Activated CD4-positive, alpha-beta memory T cell treated with anti-CD3 and anti-CD28 coated beads, Interleukin-2, amount 10 ng/mL, durations not matched to agents 7 days and 5 days (primary cell): ENCODE data around the gene ANKS1A. TPM values are rescaled to one million over a fixed set of nuclear protein-coding genes. Genes with fewer than 3 reads are reported as not detected.

Source experiments
- CTCF ChIA-PET: fragments of 350-600 bp; sonication (Branson Sonifier 250); formaldehyde crosslinking; loops from one replicate; lab custom pipeline; 2021; ENCODE audit warnings: antibody characterized with exemption, inconsistent platforms; lab: Charles Lee
- POLR2A ChIA-PET: fragments of 350-600 bp; sonication (Branson Sonifier 250); formaldehyde crosslinking; loops from one replicate; lab custom pipeline; 2021; ENCODE audit warnings: antibody characterized with exemption; lab: Charles Lee
- DNase-seq: peaks from one replicate; pipeline ENCODE4 v3.0.0-alpha.2; 2020
- H3K27ac Mint-ChIP-seq: one replicate; pipeline ENCODE4 v1.8.0; 2021; ENCODE audit warnings: mild to moderate bottlenecking, mixed read lengths
- H3K27me3 Mint-ChIP-seq: one replicate; pipeline ENCODE4 v1.8.0; 2021; ENCODE audit warnings: mixed read lengths
- H3K36me3 Mint-ChIP-seq: one replicate; pipeline ENCODE4 v1.8.0; 2021; ENCODE audit warnings: low read depth, mixed read lengths
- H3K4me1 Mint-ChIP-seq: one replicate; pipeline ENCODE4 v1.8.0; 2021; ENCODE audit warnings: mixed read lengths
- H3K4me3 Mint-ChIP-seq: one replicate; pipeline ENCODE4 v1.8.0; 2021; ENCODE audit warnings: mild to moderate bottlenecking, mixed read lengths
- H3K9me3 Mint-ChIP-seq: one replicate; pipeline ENCODE4 v1.8.0; 2021; ENCODE audit warnings: mixed read lengths
- total RNA-seq, 2 experiments: library from RNA; stranded (reverse); gene quantifications; one replicate each; pipeline ENCODE4 v1.2.3, GENCODE V29; 2021

ANKS1A gene
- total RNA-seq, 2 experiments from 2014 or later = 8.8 to 9.5 TPM

DNA sequence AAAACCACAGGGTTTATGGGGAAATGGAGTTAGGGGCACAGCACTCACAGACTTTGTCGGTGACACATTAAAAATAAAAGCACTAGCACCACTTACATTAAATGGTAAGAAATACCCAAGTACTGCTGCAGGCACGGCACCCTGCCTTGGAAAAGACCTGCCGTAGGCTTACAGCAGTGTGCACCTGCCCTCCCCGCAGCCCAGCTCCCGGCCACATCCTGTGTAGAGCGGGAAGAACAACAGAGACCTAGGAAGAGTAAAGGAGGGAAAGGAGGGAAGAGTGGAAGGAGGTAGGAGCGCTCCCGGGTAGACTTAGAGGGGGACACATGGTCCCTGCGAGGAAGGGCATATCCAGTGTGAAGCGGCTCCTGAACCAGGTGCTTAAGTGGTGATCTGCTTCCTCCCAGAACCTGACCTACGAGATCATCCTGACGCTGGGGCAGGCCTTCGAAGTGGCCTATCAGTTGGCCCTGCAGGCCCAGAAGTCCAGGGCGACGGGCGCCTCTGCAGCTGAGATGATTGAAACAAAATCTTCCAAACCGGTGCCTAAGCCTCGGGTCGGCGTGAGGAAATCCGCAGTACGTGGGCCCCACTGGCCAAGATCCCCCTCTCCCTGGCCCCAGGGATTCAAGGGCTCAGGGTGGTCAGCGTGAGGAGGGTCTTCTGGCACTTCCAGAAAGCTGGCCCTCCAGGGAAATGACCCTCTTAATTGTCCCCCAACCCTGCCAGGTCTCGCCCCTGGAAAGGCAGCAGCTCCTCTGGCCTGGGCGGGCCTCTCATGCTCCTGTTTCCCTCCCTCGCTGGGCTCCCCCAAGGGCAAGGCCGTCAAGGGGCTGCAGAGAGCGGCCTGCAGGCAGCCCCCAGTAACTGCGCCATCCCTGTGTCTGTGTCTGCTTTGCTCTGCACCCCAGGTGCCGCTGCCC is 196.6 kb downstream of the ANKS1A start:
- no peak for DNase-seq
- ChIA-PET CTCF (no interaction called here), POLR2A (no interaction called here)
- H3K27me3 Mint-ChIP-seq = no peaks in the 10 kb centered on the region
- H3K4me1 Mint-ChIP-seq = no peaks in the 10 kb centered on the region
- no peak overlapping the region for H3K4me3 Mint-ChIP-seq
- H3K9me3 Mint-ChIP-seq = no peaks in the 10 kb centered on the region
- H3K27ac Mint-ChIP-seq = no peak overlapping the region
- H3K36me3 Mint-ChIP-seq = no peaks in the 10 kb centered on the region

GRCh38 chr6:35086282-35086632 is 197.2 kb downstream of the ANKS1A start:
- DNase-seq = no peak
- Mint-ChIP-seq H3K27me3 (no peaks in the 10 kb centered on the region), H3K36me3 (no peaks in the 10 kb centered on the region), H3K9me3 (no peaks in the 10 kb centered on the region), H3K4me1 (no peaks in the 10 kb centered on the region), H3K4me3 (no peak overlapping the region), H3K27ac (no peak overlapping the region)
- CTCF ChIA-PET = no interaction called here
- POLR2A ChIA-PET = no interaction called here

DNA sequence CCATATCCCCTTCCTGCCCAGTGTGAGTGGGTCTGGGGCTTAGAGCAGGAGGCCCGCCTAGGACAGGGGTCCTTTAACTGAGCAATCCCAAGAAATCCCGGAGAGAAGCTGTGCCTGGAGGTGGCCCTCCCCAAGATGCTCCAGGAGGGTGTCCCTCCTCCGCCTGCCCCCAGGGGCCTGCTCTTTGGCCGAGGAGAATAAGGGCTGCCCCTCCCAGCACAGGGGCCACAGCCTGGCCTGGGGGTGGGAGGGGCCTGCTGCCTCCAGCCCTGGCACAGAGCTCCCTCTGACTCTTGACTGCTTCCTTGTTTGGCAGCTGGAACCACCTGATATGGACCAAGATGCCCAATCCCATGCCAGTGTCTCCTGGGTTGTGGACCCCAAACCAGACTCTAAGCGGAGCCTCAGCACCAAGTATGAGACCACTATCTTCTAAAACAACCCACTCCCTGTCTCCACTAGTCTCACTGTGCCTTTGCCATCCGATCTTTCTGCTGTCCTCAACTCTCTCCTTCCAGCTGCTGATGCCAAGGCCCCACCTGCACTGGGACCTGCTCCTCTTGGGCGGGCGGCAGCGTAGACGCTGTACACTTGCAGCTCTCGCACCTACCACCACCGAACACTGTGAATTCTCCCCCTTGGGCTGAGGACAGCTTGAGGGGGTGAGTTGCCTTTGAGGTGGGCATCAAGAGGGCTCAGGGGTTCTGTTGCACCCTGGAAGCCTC is 197.7 kb downstream of the ANKS1A start:
- DNase-seq = no peak
- H3K27me3 Mint-ChIP-seq = no peaks in the 10 kb centered on the region
- H3K4me1 Mint-ChIP-seq = no peaks in the 10 kb centered on the region
- H3K27ac Mint-ChIP-seq = no peak overlapping the region
- no peak overlapping the region for H3K4me3 Mint-ChIP-seq
- no peaks in the 10 kb centered on the region for H3K9me3 Mint-ChIP-seq
- CTCF ChIA-PET = interaction anchor here (0.5 kb wide), 1 partner anchor 12 kb away, joined by 3 read pairs; no protein-coding TSS in a partner anchor
- POLR2A ChIA-PET = no interaction called here
- no peaks in the 10 kb centered on the region for H3K36me3 Mint-ChIP-seq

GRCh38 chr6:35087361-35088280 is 198.6 kb downstream of the ANKS1A start:
- Mint-ChIP-seq H3K27ac (no peak overlapping the region), H3K9me3 (no peaks in the 10 kb centered on the region), H3K4me3 (no peak overlapping the region), H3K4me1 (no peaks in the 10 kb centered on the region), H3K36me3 (no peaks in the 10 kb centered on the region), H3K27me3 (no peaks in the 10 kb centered on the region)
- POLR2A ChIA-PET = no interaction called here
- DNase-seq = peak; percentile 9
- CTCF ChIA-PET = interaction anchor here (0.5 kb wide), 1 partner anchor 13 kb away, joined by 3 read pairs; no protein-coding TSS in a partner anchor

GRCh38 chr6:35088281-35089215 is 199.5 kb downstream of the ANKS1A start:
- POLR2A ChIA-PET = no interaction called here
- CTCF ChIA-PET = no interaction called here
- Mint-ChIP-seq H3K9me3 (no peaks in the 10 kb centered on the region), H3K36me3 (no peaks in the 10 kb centered on the region), H3K4me3 (no peak overlapping the region), H3K4me1 (no peaks in the 10 kb centered on the region), H3K27ac (no peak overlapping the region), H3K27me3 (no peaks in the 10 kb centered on the region)
- peak; percentile 5 for DNase-seq

DNA sequence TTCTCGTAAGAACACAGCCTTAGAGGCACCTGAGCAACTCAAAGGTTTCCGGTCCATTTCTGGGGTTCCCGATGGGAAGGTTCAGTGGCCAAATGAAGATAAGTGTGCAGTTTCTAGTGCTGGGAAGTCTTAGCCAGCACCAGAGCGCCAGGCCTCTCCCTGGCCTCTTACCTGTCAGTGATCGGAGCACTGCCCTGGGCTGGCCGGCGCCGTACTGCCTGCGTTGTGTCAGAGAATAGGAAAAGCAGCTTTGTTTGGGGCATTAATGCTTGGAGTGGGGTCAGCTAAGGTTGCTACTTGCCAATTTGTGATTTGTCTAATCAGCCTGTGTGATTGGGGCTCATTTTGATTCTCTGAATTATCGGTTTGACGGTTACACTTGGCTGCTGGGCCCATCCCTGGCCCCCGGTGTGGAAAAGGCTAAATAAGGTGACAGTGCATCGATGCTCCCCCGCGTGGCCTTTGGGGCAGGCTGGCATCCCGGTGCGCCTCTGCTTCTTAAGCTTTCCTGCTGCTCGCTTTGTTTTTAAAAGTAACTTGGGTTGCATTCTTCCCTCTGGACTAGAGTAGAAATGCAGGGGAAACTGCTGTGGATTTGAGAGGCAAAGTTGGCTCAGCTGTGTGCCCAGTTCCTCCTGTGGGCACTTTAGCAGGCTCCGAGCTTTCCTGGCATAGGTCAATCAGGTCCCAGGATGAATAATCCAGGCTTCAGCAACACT is 200.3 kb downstream of the ANKS1A start:
- Mint-ChIP-seq H3K4me1 (no peaks in the 10 kb centered on the region), H3K27ac (no peak overlapping the region), H3K9me3 (no peaks in the 10 kb centered on the region), H3K4me3 (no peak overlapping the region), H3K27me3 (peaks cover under 1% of the 10 kb centered on the region), H3K36me3 (no peaks in the 10 kb centered on the region)
- CTCF ChIA-PET = no interaction called here
- DNase-seq = peak; percentile 12
- POLR2A ChIA-PET = no interaction called here

DNA sequence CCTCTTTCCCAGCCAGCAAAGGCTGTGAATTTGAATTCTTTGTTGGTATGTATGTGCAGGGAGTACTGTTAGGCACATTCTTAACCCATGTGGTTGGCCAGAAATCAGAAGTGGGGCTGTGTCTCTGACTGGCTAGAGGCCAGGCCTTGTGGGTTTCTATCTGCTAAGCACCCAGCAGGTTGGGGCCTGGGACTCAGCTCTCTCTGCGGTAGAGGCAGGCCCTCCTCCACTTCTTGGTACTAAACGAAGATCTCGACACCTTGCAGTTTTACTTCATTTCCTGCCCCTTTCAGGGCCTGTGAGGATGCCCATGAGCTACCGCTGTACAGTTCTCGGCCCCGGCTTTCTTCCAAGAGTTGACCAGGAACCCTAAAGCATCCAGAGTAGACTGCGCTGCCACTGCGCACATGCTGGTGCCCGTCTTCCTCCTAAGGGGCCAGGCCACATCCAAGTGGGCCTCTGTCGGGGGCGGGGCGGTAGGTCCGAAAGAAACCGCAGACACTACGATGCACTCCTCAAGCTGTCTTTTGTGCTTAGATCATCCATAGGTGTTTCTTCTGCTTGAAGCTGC is 201.0 kb downstream of the ANKS1A start:
- POLR2A ChIA-PET = no interaction called here
- Mint-ChIP-seq H3K4me1 (no peaks in the 10 kb centered on the region), H3K27ac (no peak overlapping the region), H3K36me3 (no peaks in the 10 kb centered on the region), H3K9me3 (no peaks in the 10 kb centered on the region), H3K27me3 (peaks cover 4% of the 10 kb centered on the region), H3K4me3 (no peak overlapping the region)
- CTCF ChIA-PET = no interaction called here
- peak; percentile 14 for DNase-seq

- no peaks in the 10 kb centered on the region for H3K4me1 Mint-ChIP-seq
- CTCF ChIA-PET = interaction anchor here (0.8 kb wide), 1 partner anchor 9 kb away, joined by 3 read pairs; no protein-coding TSS in a partner anchor
- POLR2A ChIA-PET = no interaction called here
- peaks cover 4% of the 10 kb centered on the region for H3K27me3 Mint-ChIP-seq
- H3K4me3 Mint-ChIP-seq = no peak overlapping the region
- no peaks in the 10 kb centered on the region for H3K36me3 Mint-ChIP-seq
- H3K27ac Mint-ChIP-seq = no peak overlapping the region
- DNase-seq = peak; percentile 13
- no peaks in the 10 kb centered on the region for H3K9me3 Mint-ChIP-seq
These were observed 201.7 kb downstream of the ANKS1A start for GRCh38 chr6:35090734-35091133.

DNA sequence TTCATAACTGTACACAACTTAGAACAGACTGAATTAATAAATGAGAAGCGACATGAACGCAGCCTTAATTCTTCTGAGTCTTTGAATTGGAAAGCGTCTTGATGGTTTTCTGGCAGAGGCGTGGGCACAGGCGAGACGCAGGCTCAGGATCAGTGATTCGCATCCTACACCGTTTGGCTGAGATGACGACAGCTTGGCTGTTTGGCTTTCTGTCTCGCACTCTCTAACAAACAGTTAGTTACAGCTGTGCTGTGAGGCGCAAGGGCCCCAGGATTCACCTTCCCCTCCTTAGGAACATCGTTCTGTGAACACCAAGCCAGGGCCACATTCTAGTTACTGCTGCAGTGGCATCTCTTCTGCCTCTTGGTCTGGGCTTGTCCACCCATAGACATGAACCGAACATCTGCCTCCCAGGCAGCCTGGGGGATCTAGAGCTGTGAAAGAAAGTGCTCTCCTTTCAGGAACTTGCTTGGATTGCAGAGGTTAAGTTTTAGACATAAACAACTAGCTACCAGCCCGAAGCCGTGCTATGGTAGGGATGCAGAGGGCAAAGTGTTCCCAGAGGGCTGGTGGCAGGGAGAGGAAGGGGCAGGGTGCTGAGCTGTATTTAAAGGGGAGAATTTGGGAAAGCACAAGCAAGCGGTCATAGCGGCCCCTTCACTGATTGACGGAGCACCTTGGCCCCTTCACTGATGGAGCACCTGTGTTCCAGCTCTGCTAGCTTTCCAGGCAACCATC is 202.5 kb downstream of the ANKS1A start:
- no peaks in the 10 kb centered on the region for H3K36me3 Mint-ChIP-seq
- ChIA-PET POLR2A (no interaction called here), CTCF (interaction anchor here (0.8 kb wide), 1 partner anchor 8 kb away, joined by 3 read pairs; no protein-coding TSS in a partner anchor)
- no peaks in the 10 kb centered on the region for H3K4me1 Mint-ChIP-seq
- H3K27ac Mint-ChIP-seq = no peak overlapping the region
- no peak for DNase-seq
- no peaks in the 10 kb centered on the region for H3K9me3 Mint-ChIP-seq
- H3K4me3 Mint-ChIP-seq = no peak overlapping the region
- peaks cover 6% of the 10 kb centered on the region for H3K27me3 Mint-ChIP-seq

DNA sequence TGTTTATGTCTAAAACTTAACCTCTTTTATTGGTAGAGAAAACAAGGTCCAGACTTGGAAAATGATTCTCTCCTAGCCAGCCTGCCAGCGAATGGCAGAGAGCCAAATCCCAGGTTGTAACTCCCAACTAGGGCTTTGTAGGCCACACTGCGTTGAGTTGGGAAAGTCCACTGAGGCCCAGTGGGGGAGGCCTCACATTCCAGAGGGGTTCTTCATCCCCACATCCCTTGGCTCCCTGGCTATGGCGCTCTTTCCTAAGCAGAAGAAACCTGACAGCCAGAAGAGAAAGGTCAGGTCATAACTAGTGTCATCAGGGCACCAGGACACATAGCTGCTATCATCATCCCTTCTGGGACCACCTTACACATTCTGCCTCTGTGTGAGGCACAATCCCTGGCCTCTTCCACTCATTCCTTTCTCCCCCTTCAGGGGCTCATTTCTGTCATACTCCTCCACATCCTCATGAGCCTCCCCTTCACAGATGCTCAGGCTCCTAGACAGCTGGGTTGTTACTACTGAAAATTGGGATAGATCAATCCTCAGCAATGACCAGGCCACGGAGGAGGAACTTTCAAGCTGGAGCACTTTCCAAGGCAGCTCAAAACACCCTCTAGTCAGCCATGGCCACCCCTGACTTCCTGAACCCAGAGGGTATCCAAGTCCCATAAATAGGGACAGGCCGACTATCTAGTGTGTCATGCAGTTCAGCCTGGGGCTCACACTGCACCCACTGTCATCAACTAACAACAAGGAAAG is 203.5 kb downstream of the ANKS1A start:
- no peaks in the 10 kb centered on the region for H3K4me1 Mint-ChIP-seq
- DNase-seq = no peak
- ChIA-PET POLR2A (no interaction called here), CTCF (no interaction called here)
- no peak overlapping the region for H3K27ac Mint-ChIP-seq
- no peaks in the 10 kb centered on the region for H3K36me3 Mint-ChIP-seq
- no peaks in the 10 kb centered on the region for H3K9me3 Mint-ChIP-seq
- H3K27me3 Mint-ChIP-seq = peaks cover 8% of the 10 kb centered on the region
- H3K4me3 Mint-ChIP-seq = no peak overlapping the region
